Measurements from ENCODE around the gene PPP1R13B.

DNA sequence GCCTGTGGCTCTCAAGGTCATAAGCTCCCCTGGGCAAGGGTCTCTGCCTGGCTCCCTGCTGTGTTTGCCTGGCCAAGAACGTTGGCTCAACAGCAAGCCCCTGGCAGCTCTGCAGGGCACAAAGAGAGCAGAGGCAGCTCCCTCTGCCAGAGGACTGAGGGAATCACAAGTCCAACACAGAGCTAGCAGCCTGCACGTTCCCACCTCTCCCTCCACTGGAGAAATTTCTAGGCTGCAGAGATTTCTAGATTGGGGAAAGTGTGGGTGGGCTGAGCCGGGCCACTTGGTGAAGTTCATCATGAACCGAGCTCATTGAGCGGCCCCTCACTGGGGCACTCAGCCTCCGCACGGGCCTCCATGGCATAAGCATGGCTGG is 111.9 kb downstream of the PPP1R13B start:
- TF ChIP-seq CTCF (optimal IDR thresholded peaks at IDR 0.05 in 1 of 3, IDR thresholded peaks at IDR 0.05 in 1 of 3, conservative IDR thresholded peaks at IDR 0.05 in 1 of 3; ENCODE audit: extremely low read depth in 1 of 3, insufficient read depth in 2 of 3, low read length in 3 of 3) (peak in 1 of 3 experiments; percentile 24), EZH2 (IDR thresholded peaks at IDR 0.05; ENCODE audit: low read length) (no peak)
